HG02938 (cell line): ENCODE results near the gene ACAD11.
"Not testable (repeated sequence)": the region's sequence is repeated elsewhere in the genome, so short reads cannot be mapped to it uniquely, and the experiment has no call there.

Experiments used
- ATAC-seq: cut with Tn5 transposase; IDR thresholded peaks from one replicate; pipeline ENCODE4 v1.9.1; 2021; ENCODE audit warnings: mild to moderate bottlenecking, moderate library complexity; ENCODE audit not compliant: unreplicated experiment

The ACAD11 gene

DNA sequence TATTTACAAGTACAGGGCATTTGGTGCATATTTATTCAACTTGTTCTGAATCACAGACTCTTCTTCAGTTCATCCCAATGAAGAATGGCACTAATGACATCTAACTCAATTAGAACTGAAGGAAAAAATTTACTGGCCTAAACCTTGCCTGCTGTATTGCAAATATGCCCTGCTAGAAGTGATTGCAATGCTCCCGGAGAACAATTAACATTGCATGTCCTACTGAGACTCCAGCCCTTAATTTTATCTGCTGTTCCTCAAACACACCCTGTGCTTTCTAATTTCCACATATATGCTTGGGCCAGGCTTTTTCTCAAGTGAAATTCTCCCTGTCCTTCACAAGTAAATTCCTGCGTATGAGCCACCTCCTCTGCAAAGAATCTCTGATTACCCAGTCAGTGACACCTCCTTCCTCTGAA is 54.2 kb downstream of the ACAD11 start:
- no peak for ATAC-seq

DNA sequence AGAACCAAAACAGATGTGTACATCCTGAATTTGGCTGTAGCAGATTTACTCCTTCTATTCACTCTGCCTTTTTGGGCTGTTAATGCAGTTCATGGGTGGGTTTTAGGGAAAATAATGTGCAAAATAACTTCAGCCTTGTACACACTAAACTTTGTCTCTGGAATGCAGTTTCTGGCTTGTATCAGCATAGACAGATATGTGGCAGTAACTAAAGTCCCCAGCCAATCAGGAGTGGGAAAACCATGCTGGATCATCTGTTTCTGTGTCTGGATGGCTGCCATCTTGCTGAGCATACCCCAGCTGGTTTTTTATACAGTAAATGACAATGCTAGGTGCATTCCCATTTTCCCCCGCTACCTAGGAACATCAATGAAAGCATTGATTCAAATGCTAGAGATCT is 59.0 kb downstream of the ACAD11 start:
- not testable (repeated sequence) for ATAC-seq

DNA sequence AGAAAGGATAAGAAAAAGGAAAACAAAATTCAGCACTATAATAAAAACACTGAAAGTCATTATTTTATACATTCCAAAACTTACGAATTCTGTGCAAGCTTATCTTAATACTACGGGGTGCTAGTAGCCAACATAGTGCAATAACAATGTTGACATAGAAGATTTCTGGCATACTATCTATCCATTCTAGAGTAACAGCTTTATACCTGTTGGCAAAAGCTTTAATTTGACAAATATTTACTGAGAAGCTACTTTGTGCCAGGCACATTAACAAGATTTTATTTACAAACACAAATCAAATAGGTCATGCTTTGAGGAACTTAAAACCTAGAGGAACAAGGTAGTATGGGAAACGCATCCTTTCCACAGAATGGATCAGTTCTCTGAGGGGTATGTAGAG is 61.4 kb downstream of the ACAD11 start:
- no peak for ATAC-seq

DNA sequence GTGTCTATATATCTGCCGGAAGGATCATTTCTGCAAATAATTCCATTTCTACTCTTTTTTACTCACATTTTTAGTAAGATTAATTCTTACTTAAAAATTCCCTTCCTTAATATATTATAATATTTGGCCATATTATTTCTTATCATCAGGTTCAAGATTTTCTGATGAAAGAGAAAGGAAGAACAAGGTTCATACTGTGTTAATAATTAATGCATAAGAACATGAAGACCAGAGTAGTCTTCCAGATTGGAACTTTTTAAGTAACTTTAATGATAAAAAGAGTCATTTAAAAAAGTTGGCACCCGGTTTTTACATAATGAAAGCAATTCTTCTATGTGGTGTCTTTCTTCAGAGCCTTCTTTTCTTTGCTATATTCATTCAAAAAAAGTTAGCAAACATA is 61.9 kb downstream of the ACAD11 start:
- no peak for ATAC-seq

DNA sequence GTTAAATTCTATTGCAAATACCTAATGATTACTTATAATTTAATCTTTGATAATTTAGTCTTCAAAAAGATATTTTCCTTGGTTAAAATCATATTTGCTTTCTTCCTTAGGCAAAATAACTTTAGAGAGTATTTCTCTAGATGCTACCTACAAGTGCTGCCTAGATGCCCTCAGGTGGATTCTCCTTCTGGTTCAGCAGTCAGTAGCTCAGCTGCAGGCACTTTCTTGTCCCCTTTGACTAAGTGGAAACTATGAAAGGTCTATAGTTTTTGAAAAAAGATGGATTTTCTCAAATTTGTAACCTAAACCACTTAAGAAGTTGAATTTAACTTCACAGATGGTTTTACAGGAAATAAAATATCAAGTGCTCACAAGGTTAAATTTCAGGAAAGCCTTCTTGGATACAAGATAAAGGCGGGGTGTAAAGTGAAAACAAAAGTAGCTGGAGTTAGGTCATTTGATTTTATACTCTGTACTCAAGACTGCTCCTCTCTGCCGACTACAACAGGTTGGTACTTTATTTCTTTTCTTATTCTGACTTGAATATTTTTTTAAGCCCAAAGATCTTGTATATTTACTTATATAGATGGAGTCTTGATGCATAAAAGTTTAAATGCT is 62.7 kb downstream of the ACAD11 start, which contains the start of gene ACKR4:
ACKR4 (plus strand) TSS at position 455 of the 618 bp plus-strand sequence. CDS start 3,128 bp downstream, outside the sequence.
- ATAC-seq = no peak

DNA sequence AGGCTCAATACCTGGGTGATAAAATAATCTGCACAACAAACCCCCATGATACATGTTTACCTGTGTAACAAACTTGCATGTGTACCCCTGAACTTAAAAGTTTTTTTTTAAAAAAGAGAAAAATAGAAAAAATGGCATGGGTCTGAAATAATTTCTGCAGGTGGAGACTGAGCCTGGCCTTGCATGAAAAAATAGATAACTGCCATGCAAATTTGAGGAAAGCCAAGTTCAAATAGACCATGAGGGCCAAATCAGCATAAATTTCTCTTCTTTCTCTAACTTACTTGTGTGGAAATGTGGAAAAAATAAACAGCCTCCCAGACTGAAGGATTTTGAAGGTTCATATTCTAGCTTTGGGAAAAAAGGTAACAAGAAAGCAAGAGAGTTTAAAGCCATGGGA is 63.3 kb downstream of the ACAD11 start:
- no peak for ATAC-seq

DNA sequence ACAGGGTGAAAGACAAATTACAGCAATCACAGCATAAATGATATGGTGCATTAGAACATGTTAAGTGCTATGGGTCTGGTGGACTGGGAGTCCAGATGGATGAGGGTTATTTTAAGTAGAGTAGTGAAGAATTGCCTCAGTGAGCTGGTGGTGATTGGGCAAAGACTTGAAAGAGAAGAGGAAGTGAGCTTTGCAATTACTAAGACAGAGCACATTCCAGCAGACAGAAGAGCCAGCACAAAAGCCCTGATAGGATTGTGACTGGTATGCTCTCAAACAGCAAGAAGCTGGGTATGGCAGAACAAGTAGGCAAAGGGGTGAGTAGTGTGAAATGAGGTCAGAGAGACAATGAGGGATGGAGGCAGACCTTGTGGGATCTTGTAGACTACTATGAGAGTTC is 64.6 kb downstream of the ACAD11 start:
- ATAC-seq = no peak

DNA sequence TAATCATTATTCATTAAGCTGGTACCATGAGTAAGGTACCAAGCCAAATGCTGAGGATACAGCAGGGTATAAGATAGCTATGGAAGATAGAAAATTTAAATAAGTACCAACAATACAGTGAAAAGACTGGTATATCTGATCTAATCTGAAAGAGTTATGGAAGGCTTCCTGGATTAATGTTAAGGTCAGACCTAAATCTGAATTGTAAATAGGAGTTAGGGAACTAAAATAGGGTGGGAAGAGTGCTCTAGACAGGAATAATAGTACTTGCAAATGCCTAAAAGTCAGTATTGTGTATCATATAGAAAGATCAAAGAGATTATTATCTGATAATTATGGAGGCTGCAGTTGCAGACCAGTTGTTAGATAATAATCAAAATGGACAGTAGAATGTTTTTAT is 65.1 kb downstream of the ACAD11 start:
- ATAC-seq = no peak

DNA sequence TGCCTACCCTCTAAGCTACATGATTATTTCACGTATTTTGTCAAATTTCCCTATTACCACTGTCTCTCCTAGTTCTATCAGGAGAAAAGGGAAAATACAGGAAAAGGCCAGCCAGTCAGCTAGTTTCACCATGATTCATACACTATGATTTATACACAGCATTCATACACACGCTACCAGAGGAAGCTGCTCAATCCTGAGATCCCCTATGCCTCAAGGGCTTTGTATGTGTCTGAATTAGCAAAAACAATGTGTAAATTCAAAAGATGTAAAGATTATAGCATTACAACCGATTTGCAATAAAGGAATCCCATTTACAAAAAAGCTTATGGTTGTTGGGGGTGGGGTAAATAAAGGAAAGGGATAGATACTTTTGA is 65.7 kb downstream of the ACAD11 start:
- no peak for ATAC-seq

DNA sequence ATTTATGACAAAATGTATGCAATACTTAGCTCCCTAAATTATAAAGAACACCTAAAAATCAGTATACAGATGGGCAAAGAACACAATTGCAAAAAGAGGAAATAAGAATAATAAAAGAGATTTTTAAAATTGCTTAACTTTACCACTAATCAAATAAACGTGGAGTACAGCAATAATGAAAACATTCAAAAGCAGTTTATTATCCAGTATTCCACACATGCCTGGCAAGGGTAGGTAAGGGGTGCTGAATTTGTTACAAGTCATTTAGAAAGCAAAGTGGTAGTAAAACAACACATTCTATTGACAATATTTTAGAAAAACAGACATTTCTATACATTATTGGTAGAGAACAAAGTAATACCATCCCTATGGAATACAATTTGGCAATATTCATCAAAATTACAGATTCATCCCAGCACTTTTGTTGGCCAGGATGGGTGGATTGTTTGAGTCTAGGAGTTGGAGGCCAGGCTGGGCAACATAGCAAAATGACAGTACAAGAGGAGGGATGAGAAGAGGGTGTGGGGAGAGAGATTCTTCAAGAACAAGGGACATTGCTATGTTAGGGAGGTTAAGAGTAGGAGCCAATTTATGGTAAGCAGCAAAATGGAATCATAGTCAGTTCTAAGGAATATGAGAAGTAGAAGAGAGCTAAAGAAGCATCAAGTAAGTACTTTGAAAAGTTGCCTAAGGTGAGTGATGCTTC is 66.2 kb downstream of the ACAD11 start:
- no peak for ATAC-seq

DNA sequence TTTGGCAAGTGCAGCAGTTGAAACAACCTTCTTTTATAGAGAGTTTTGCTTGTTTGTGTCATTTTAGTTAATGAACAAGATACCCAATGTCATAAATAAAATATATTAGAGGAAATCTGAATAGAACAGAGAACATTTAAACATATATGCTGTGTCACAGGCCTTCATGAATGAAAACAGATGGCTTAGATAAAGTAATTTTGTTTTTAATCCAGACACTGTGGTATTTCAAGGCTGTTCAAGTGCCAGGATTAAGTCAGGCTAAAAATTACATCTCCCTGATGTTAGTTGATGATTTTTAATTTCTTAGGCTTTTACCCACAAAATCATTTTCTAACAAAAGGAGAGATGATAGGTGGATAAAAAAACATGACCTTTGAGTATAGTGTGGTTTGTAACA is 67.4 kb downstream of the ACAD11 start:
- ATAC-seq = no peak

DNA sequence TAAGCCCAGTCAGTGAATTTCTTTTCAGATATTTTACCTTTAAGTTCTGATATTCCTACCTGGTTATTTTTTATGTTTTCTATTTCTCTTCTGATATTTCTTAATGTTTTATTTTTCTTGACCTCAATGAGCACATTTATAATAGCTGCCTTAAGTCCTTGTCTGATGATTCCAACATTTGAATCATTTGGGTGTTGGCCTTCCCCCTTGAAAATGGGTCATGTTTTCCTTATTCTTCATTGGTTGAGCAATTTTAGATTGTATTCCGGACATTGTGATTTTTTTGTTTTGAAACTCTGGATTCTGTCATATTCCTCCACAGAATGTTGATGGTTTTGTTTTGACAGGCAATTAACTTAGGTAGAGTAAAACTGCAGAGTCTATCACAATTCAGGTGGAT is 72.2 kb downstream of the ACAD11 start:
- no peak for ATAC-seq

DNA sequence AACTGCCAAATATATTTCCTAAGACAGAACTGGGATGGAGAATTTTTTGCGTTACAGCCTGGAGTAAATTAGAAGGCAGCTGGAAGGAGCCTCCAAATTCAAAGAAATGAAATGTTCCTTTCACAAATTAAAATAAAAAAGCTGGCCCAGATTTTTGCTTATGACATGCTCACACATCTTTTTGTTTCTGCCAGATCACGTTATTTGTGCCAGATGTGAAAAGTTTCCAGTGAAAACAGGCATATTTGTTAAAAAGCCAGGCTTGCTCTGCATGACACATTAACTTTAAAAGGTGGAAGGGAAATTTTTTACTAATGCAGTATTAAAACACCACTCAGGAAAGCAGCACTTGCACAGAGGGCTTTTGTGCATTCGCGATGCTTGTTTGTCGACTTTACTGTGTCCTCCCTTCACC is 85.8 kb downstream of the ACAD11 start:
- no peak for ATAC-seq

DNA sequence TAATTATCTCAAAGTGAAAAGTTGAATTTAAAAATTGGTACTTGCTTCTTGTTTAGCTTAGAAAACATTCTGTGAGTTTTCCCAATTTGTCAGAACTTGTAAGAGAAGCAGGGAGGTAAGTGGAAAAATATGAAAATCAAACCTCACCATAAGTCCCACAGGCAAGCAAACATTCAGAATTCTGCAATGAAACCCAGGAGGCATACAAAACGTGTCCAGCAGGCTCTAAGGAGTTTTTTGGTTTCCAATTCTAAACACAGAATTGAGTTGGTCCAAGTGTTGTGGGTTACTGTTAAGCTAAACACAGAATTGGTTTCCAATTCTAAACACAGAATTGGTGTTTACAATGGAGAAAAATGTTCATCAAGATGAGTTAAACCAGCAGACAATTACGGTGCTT is 89.6 kb downstream of the ACAD11 start:
- ATAC-seq = no peak

DNA sequence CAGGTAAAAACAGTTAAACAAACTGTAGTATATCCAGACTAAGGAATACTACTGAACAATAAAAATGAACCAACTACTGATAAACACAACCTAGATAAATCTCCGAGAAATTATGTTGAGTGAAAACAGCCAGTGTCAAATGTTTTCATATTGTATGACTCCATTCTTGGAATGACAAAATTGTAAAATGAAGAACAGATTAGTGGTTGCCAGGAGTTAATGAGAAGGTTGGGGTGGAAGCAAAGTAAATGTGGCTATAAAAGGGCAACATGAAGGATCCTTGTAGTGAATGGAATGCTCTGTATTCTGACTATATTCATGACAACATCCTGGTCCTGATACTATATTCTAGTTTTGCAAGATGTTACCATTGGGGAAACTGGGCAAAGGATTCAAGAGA is 90.0 kb downstream of the ACAD11 start:
- ATAC-seq = no peak

DNA sequence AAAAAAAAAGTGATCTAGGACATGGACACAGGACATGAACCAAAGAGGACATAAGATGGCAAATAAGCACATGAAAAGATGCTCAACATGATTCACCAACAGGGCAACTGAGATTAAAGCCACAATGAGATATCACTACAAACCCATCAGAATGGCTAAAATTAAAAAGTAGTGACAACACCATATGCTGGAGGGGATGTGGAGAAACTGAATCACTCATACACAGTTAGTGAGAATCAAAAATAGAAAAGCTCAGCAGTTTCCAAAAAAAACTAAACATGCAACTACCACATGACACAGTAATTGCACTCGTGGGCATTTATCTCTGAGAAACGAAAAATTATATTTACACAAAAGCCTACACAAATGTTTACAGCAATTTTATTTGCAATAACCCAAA is 90.5 kb downstream of the ACAD11 start:
- ATAC-seq = no peak

DNA sequence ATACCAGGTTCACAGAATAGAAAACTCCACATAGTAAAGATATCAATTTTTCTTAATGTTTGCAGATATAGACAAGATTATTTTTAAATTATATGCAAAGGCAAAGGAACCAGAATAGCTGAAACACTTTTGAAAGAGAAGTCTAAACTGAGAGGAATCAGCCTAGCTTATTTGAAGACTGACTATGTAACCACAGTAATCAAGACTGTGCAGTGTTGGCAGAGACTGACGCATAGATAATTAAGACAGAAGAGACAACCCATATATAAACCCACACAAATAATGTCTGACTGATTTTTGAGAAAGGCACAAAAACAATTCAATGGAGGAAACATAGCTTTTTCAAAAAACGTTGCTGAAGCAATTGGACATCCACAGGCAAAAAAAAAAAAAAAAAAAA is 91.2 kb downstream of the ACAD11 start:
- ATAC-seq = no peak

DNA sequence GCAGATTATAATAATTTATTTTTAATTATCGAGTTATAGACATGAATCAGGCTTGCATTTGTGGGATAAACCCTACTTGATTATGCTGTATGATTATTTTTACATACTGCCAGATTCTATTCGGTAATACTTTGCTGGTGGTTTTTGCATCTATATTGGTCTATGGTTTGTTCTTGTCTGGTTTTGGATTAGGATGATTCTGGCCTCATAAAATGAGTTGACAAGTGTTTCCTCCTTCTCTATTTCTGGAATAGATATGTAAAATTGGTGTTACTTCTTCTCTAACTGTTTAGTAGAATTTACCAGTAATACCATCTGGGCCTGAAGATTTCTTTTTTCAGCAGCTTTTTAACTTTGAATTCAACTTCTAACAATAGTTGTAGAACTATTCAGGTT is 95.5 kb downstream of the ACAD11 start:
- no peak for ATAC-seq

DNA sequence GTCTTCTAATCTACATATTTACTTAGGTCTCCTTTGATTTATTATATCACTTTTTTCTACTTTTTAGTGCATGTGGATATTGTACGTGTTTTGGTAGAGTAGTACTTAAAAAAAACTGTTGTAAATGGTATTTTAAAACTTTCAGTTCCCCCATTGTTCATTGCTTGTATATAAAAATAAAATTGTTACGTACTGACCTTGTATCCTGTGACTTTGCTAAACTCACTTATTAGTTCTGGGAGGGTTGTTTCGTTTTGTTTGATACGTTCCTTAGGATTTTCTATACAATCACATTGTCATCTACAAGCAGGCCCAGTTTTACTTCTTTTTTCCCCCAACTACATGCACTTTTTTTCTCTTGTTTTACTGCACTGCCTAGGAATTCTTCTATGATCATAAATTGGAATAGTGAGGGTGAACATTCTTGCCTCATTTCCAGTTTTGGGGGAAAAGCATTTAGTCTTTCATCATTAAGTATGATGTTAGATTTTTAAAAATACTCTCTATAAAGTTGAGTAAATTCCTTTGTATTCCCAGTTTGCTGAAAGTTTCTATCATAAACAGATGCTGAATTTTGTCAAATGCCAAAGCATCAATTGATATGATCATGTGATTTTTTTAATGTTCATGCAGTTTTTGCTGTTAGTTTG is 96.1 kb downstream of the ACAD11 start:
- ATAC-seq = no peak

DNA sequence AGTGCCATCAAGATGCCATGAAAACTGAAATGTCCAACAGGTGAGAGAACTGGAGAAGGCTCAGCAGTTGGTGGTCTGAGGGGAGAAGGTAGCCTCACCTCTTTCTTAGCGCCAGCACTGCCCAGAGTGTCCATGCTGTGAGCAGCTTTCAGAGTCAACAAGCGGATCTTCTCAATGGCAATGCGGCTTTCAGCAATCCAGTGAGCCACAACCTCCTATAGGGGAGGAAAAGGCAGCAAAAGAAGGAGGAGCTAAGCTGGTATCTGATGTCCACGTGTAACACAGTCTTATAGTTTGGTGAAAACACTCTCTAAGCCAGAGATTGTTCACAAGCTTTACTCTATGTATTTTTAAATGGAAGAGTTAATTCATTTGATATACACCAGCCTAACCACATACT is 98.6 kb downstream of the ACAD11 start:
- no peak for ATAC-seq

DNA sequence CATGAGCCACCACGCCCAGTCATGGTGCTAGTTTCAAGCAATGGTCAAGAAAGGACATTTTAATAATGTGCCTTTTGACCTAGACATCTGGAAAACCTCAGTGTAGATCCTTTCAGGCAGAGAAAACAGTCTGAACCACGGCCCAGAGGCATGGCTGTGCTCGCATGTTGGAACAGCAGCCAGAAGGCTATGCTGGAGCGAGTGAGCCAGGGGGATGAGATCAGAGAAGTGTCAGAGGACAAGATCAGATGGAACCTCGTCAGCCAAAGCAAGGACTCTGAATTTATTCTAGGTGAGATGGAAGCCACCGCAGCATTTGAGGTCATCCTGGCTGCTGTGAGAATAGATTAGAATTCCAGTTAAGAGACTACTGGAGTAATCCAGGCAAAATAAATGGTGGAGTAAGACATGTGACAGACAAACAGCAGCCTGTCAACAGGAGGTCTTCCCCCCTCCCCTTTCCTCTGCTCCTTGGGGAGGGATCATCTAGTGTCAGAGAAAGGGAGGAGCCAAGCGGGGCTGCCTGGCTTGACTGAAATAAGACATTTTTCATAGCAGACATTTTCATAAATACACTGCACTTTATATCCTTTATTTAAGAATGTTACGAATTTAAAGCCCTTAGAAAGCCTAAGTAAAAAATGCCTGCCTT is 103.0 kb downstream of the ACAD11 start:
- no peak for ATAC-seq

DNA sequence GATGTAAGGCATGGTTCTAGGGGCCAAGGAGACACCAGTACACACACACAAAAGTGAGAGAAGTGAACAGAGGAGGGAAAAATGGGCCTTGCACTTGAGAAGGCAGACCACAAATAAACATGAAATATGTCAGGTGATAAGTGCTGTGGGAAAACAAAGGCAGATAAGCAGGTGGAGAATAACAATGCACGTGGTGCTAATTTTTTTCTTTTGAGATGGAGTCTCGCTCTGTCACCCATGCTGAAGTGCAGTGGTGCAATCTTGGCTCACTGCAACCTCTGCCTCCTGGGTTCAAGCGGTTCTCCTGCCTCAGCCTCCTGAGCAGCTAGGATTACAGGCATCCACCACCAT is 103.6 kb downstream of the ACAD11 start:
- not testable (repeated sequence) for ATAC-seq
